Trophoblast cell (in vitro differentiated cells and primary cell): ENCODE measurements around the gene CCDC83.

Source experiments
- DNase-seq, 2 donors: peaks; one replicate each; pipeline ENCODE4 v3.0.0-alpha.2; 2016
- H2AFZ ChIP-seq: 2 replicates; pipeline ENCODE4 v1.6.1; 2013; ENCODE audit warnings: low read length, moderate library complexity, mild to moderate bottlenecking; ENCODE audit not compliant: insufficient read depth, poor library complexity
- H2AK5ac ChIP-seq: 2 replicates; pipeline ENCODE4 v1.6.1; 2013; ENCODE audit warnings: mild to moderate bottlenecking, low read length
- H2BK120ac ChIP-seq: 2 replicates; pipeline ENCODE4 v1.6.1; 2013; ENCODE audit warnings: low read length, mild to moderate bottlenecking, moderate library complexity; ENCODE audit not compliant: insufficient read depth, poor library complexity
- H2BK12ac ChIP-seq: 2 replicates; pipeline ENCODE4 v1.6.1; 2013; ENCODE audit warnings: mild to moderate bottlenecking, low read length, moderate library complexity
- H2BK5ac ChIP-seq: 2 replicates; pipeline ENCODE4 v1.6.1; 2013; ENCODE audit warnings: low read length, low read depth, moderate library complexity, mild to moderate bottlenecking; ENCODE audit not compliant: poor library complexity
- H3K14ac ChIP-seq: 2 replicates; pipeline ENCODE4 v1.6.1; 2013; ENCODE audit warnings: mild to moderate bottlenecking, low read length
- H3K18ac ChIP-seq: 2 replicates; pipeline ENCODE4 v1.6.1; 2013; ENCODE audit warnings: mild to moderate bottlenecking, low read length
- H3K23ac ChIP-seq: 2 replicates; pipeline ENCODE4 v1.6.1; 2013; ENCODE audit warnings: low read length
- H3K27ac ChIP-seq: 2 replicates; pipeline ENCODE4 v1.5.1; 2013; ENCODE audit warnings: low read depth, mild to moderate bottlenecking, inconsistent platforms, low read length, moderate library complexity
- H3K27me3 ChIP-seq: 2 replicates; pipeline ENCODE4 v1.6.1; 2013; ENCODE audit warnings: inconsistent platforms, mild to moderate bottlenecking, low read length, moderate library complexity; ENCODE audit not compliant: insufficient read depth
- H3K36me3 ChIP-seq, 2 experiments: 1 replicate in 1 of 2; 2 replicates in 1 of 2; pipeline ENCODE4 v1.6.1; 2013; ENCODE audit warnings: low read length in 2 of 2, mild to moderate bottlenecking in 2 of 2, moderate library complexity in 1 of 2; ENCODE audit not compliant: insufficient read depth in 2 of 2, control insufficient read depth in 1 of 2
- H3K4ac ChIP-seq: 2 replicates; pipeline ENCODE4 v1.6.1; 2013; ENCODE audit warnings: low read depth, mild to moderate bottlenecking, low read length, moderate library complexity
- H3K4me1 ChIP-seq, 2 experiments: 1 replicate in 1 of 2; 2 replicates in 1 of 2; pipeline ENCODE4 v1.6.1; 2013; ENCODE audit warnings: low read length in 2 of 2, mild to moderate bottlenecking in 2 of 2, moderate library complexity in 1 of 2; ENCODE audit not compliant: insufficient read depth in 2 of 2, control insufficient read depth in 1 of 2
- H3K4me2 ChIP-seq: 2 replicates; pipeline ENCODE4 v1.6.1; 2013; ENCODE audit warnings: inconsistent platforms, mild to moderate bottlenecking, low read length, moderate library complexity
- H3K4me3 ChIP-seq: 2 replicates; pipeline ENCODE4 v1.5.1; 2013; ENCODE audit warnings: mild to moderate bottlenecking, low read depth, low read length, inconsistent platforms
- H3K79me1 ChIP-seq: one replicate; pipeline ENCODE4 v1.6.1; 2013; ENCODE audit warnings: low read length
- H3K79me2 ChIP-seq: 2 replicates; pipeline ENCODE4 v1.6.1; 2013; ENCODE audit warnings: low read length, mild to moderate bottlenecking; ENCODE audit not compliant: control insufficient read depth, insufficient read depth, poor library complexity
- H3K9ac ChIP-seq: 2 replicates; pipeline ENCODE4 v1.6.1; 2013; ENCODE audit warnings: mild to moderate bottlenecking, low read length
- H3K9me3 ChIP-seq: 2 replicates; pipeline ENCODE4 v1.6.1; 2013; ENCODE audit warnings: low read depth, mild to moderate bottlenecking, control low read depth, inconsistent platforms, low read length; ENCODE audit not compliant: insufficient read depth
- H4K12ac ChIP-seq: 2 replicates; pipeline ENCODE4 v1.6.1; 2013; ENCODE audit warnings: low read depth, mild to moderate bottlenecking, low read length, moderate library complexity
- H4K8ac ChIP-seq: 2 replicates; pipeline ENCODE4 v1.6.1; 2013; ENCODE audit warnings: low read depth, mild to moderate bottlenecking, low read length, moderate library complexity
- H4K91ac ChIP-seq: one replicate; pipeline ENCODE4 v1.6.1; 2013; ENCODE audit warnings: low read depth, mild to moderate bottlenecking, low read length, moderate library complexity
- WGBS: extraction: QIAGEN DNeasy Blood & Tissue Kit; methylation state at CpG from one replicate; pipeline ENCODE4 v1.1.7; 2013; ENCODE audit warnings: missing lambda C conversion rate; ENCODE audit not compliant: insufficient read length, insufficient coverage; ENCODE audit errors: extremely low coverage; 5-methylcytosine and 5-hydroxymethylcytosine counted together

The CCDC83 gene

DNA sequence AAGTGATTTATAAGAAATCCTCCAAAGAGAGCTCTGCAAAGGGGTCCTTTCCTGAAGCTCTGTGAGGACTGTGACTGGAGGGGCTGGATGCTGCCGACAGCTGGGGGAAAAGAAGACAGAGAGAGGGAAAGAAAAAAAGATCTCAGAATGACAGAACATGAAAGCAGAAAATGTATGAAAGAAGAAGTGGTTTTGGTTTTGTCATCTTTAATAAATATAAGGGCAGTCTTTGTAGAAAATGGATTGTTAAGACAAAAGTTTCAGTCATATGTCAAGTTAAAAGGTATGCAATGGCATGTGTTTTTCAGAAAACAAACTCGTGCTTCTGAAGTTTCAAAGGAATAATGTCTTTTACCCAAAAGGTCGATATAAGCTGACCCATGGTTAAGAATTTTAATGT, 105.5 kb downstream of the CCDC83 start:
- H3K79me2 ChIP-seq = no peaks in the 10 kb centered on the region
- DNase-seq = no peak
- no peak overlapping the region for H2BK120ac ChIP-seq
- no peak overlapping the region for H3K23ac ChIP-seq
- H3K4me1 ChIP-seq = peaks cover 2 to 3% of the 10 kb centered on the region in 2 experiments
- no peak overlapping the region for H3K18ac ChIP-seq
- no peak overlapping the region for H4K8ac ChIP-seq
- H3K14ac ChIP-seq = no peak overlapping the region
- H3K4ac ChIP-seq = no peak overlapping the region
- H2BK12ac ChIP-seq = no peak overlapping the region
- H3K27me3 ChIP-seq = no peaks in the 10 kb centered on the region
- no peak overlapping the region for H2AK5ac ChIP-seq
- peaks cover 7 to 20% of the 10 kb centered on the region in 2 experiments for H3K36me3 ChIP-seq
- H3K9me3 ChIP-seq = no peaks in the 10 kb centered on the region
- H4K12ac ChIP-seq = no peak overlapping the region
- H3K4me3 ChIP-seq = no peak overlapping the region
- H3K9ac ChIP-seq = no peak overlapping the region
- H2AFZ ChIP-seq = no peak overlapping the region
- no peak overlapping the region for H3K27ac ChIP-seq
- no peaks in the 10 kb centered on the region for H3K79me1 ChIP-seq
- no CpG with 5 or more reads among the region's 3 CpGs for WGBS
- no peak overlapping the region for H4K91ac ChIP-seq
- H2BK5ac ChIP-seq = no peak overlapping the region
- H3K4me2 ChIP-seq = no peak overlapping the region

DNA sequence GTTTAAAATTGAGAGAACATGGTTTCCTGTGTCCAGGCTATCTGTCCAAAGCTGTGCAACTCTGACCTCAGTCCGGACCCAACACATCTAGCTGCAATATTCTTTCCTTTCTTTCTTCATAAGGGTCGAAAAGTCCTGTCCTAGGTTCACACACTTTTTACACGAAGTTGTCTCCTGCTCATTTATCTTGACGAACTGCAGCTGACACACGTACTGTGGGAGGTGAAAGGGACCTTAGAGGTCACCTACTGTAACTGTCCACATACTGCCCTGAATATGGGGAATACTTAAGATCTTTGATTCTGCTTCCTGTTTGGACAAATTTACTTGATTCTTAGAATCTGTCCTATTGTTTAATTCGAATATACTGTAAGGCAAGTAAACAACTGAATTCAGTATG, 105.9 kb downstream of the CCDC83 start:
- peaks cover 12 to 24% of the 10 kb centered on the region in 2 experiments for H3K36me3 ChIP-seq
- H2AK5ac ChIP-seq = no peak overlapping the region
- no peak overlapping the region for H2BK12ac ChIP-seq
- no peak overlapping the region for H2AFZ ChIP-seq
- H3K79me1 ChIP-seq = no peaks in the 10 kb centered on the region
- H4K91ac ChIP-seq = no peak overlapping the region
- no peak overlapping the region for H3K9ac ChIP-seq
- WGBS = no CpG with 5 or more reads among the region's 6 CpGs
- H4K12ac ChIP-seq = no peak overlapping the region
- H2BK5ac ChIP-seq = no peak overlapping the region
- no peak overlapping the region for H3K4ac ChIP-seq
- no peaks in the 10 kb centered on the region for H3K79me2 ChIP-seq
- H3K23ac ChIP-seq = no peak overlapping the region
- H3K4me2 ChIP-seq = no peak overlapping the region
- H3K14ac ChIP-seq = no peak overlapping the region
- peaks cover 2 to 3% of the 10 kb centered on the region in 2 experiments for H3K4me1 ChIP-seq
- no peak for DNase-seq
- no peak overlapping the region for H3K27ac ChIP-seq
- no peak overlapping the region for H2BK120ac ChIP-seq
- H4K8ac ChIP-seq = no peak overlapping the region
- no peak overlapping the region for H3K4me3 ChIP-seq
- no peaks in the 10 kb centered on the region for H3K9me3 ChIP-seq
- H3K27me3 ChIP-seq = no peaks in the 10 kb centered on the region
- H3K18ac ChIP-seq = no peak overlapping the region

DNA sequence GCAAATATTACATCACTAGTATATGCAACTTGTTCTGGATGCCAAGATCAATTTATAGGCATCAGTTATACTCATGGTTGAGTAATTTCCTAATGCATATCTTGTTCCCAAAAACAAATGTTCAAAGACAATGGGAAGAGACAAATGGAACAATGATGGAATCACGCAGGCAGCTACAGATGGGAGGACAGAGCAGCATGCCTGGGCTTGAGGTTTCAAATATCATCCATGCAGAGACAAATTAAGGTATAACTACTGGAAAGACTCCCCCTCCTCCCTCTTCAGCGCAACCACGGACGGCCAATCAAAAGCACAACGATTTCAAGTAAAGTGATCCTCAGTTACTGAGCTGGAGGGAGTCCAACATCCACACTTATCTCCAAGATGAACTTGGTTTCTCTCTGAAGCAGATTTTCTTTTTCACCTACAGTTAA, 106.8 kb downstream of the CCDC83 start:
- peaks cover 0 to 2% of the 10 kb centered on the region in 2 experiments for H3K4me1 ChIP-seq

DNA sequence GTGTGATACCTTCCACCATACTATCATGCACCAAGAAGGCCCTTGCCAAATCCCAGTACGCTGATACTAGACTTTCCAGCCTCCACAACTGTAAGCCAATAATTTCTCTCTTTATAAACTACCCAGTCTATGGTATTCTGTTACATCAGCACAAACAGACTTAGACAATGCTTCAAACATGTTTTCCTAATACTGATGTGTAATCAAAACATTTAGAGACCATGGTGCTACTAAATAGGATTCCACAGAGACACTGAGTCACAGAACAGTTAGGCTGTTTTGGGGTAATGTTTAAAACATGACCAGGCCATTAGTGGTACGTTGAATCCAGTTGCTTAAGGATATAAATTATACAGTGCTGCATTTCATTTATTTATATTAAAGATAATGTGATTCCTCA, 110.0 kb downstream of the CCDC83 start:
- H3K9ac ChIP-seq = no peak overlapping the region
- H3K14ac ChIP-seq = no peak overlapping the region
- no peaks in the 10 kb centered on the region for H3K9me3 ChIP-seq
- no peak overlapping the region for H2AFZ ChIP-seq
- no CpG with 5 or more reads among the region's 2 CpGs for WGBS
- H3K23ac ChIP-seq = no peak overlapping the region
- H3K79me1 ChIP-seq = no peaks in the 10 kb centered on the region
- H3K27me3 ChIP-seq = no peaks in the 10 kb centered on the region
- H3K79me2 ChIP-seq = no peaks in the 10 kb centered on the region
- no peak overlapping the region for H4K12ac ChIP-seq
- no peak overlapping the region for H3K4me2 ChIP-seq
- H2AK5ac ChIP-seq = no peak overlapping the region
- no peak overlapping the region for H4K91ac ChIP-seq
- no peak overlapping the region for H2BK5ac ChIP-seq
- H3K4ac ChIP-seq = no peak overlapping the region
- H3K36me3 ChIP-seq = peaks cover 10 to 23% of the 10 kb centered on the region in 2 experiments
- H3K4me1 ChIP-seq = peaks cover 0 to 2% of the 10 kb centered on the region in 2 experiments
- H3K4me3 ChIP-seq = no peak overlapping the region
- no peak overlapping the region for H2BK120ac ChIP-seq
- no peak for DNase-seq
- H4K8ac ChIP-seq = no peak overlapping the region
- no peak overlapping the region for H3K27ac ChIP-seq
- no peak overlapping the region for H3K18ac ChIP-seq
- no peak overlapping the region for H2BK12ac ChIP-seq

More for the DNA sequence above, 106.8 kb downstream of the CCDC83 start:
- Histone ChIP-seq H3K27me3 (no peaks in the 10 kb centered on the region), H3K4me3 (no peak overlapping the region), H3K23ac (no peak overlapping the region), H2BK120ac (no peak overlapping the region), H3K36me3 (peaks cover 12 to 22% of the 10 kb centered on the region in 2 experiments), H3K4ac (no peak overlapping the region), H2AFZ (no peak overlapping the region), H2AK5ac (no peak overlapping the region), H3K18ac (no peak overlapping the region), H2BK5ac (no peak overlapping the region), H3K4me2 (no peak overlapping the region), H3K9me3 (no peaks in the 10 kb centered on the region), H4K8ac (no peak overlapping the region), H3K27ac (no peak overlapping the region), H4K91ac (no peak overlapping the region), H3K79me1 (no peaks in the 10 kb centered on the region), H3K79me2 (no peaks in the 10 kb centered on the region), H2BK12ac (no peak overlapping the region), H4K12ac (no peak overlapping the region), H3K9ac (no peak overlapping the region), H3K14ac (no peak overlapping the region)
- no CpG with 5 or more reads among the region's 5 CpGs for WGBS
- no peak for DNase-seq
